Right renal pelvis (tissue), 4 donors: ENCODE measurements around the gene MYO1D. TPM values are rescaled to one million over a fixed set of nuclear protein-coding genes. Genes with fewer than 3 reads are reported as not detected.
"Not testable (repeated sequence)": the region's sequence is repeated elsewhere in the genome, so short reads cannot be mapped to it uniquely, and the experiment has no call there.

ENCODE experiments used
- DNase-seq, 4 donors: peaks; one replicate each; pipeline ENCODE4 v3.0.0-alpha.2; 2013; ENCODE audit warnings: low read depth in 4 of 4, low spot score in 3 of 4, missing footprints in 1 of 4
- polyA plus RNA-seq, 4 donors: library from polyadenylated mRNA; unstranded; fragments of 120-200 nt; gene quantifications; one replicate each; pipeline ENCODE4 v1.2.1, GENCODE V29; 2013; ENCODE audit not compliant: insufficient read length in 4 of 4

MYO1D gene
- polyA plus RNA-seq = 10 to 100 TPM; 28.6 to 33.3 (median 29.4) TPM

DNA sequence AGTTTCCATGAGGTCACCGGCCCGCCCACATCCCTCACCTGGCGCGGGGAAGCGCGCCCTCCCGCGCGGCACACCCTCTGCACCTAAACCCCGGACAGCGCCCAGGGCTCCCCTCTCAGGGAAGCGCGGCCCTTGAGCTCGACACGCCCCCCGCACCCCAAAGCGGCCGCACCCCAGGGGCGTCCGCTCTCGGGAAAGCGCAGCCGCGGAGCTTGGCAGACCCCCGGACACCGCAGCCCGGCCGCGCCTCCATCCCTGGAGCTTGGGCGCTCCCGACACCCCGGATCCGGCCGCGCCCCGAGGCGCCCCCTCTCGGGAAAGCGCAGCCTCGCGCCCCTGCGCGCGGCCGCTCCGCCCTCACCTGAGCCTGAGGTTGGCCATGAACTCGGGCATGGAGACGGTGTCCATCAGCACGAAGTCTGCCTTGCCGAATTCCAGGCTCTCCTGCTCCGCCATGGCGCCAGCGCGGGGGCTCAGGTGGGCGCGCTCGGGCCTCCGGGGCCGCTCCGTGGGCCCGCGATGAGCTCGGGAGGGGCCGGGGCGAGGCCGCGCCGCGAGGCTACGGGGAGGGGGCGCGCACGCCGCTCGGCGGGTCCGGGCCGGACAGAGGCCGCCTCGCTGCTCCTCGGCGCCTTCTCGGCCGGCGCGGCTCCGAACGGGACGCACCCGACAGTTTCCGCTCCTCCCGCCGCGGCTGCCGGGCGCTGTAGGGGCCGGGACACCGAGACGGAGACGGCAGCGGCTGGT lies at the start of gene MYO1D:
Gene MYO1D, minus strand, starts transcription at position 708 of the 747 bp plus-strand sequence. Its CDS starts 252 bp downstream, at position 456.
- peak in 2 of 4 donors; percentile 30 to 51 for DNase-seq

DNA sequence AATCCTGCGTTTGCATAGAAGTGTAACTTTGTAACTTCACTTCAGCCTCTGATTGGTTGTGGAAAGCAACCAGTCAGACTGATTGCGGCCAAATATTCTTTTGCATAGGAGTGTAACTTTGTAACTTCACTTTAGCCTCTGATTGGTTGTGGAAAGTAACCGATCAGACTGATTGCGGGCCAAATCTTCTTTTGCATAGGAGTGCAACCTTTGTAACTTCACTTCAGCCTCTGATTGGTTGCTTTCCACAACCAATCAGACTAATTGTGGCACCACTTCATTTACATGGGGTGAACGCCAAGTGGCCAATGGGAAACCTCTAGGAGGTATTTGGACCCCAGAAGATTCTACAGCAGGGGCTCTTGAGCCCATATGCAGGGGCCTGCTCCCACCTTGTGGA lies 49.3 kb upstream of the MYO1D start:
- no peak for DNase-seq

DNA sequence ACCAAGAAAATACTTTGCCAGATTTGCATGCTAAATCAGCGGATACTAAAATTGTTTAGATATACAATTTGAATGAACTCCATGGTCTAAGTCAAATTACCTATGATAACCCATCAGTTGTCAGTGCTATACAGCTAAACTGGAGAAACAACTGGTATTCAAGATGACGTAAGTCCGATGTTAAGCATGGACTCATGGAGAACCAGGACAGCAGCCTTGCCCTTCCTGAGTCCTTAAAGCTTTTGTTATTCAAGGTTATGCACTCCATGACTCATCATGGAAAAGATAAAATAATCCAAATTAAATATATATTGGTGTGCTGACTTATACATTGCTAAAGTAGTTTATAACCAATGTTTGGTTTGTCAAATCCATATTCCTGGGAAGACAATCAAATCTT lies 47.0 kb upstream of the MYO1D start:
- not testable (repeated sequence) for DNase-seq

DNA sequence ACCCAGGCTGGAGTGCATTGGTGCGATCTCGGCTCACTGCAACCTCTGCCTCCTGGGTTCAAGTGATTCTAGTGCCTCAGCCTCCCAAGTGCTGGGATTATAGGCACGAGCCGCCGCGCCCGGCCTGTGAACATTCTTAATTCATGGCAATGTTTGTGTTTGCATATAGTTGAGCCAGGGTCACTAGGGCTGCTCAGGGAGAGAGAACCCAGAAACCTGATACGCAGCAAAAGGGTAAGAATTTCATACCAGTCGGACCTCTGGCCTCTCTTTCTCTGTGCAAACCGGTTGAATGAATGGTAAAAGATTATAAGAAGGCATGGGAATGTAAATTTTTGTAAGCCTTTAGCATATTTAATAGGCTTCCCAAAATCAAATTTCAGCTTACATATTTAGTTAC lies 44.1 kb upstream of the MYO1D start:
- no peak for DNase-seq

DNA sequence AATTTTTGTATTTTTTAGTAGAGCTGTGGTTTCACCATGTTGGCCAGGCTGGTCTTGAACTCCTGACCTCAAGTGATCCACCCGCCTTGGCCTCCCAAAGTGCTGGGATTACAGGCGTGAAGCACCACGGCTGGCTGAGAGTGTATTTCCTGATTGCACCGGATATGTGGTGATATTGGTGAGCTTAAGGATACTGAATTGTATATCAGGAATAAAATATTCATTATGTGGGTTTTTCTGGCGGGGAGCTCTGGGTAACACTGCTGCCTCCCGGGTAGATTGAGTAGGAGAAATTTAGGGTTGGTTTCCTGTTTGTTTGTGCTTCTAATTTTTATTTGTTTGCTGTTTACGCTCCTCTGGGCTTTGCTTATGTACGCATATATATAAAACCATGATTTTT lies 43.4 kb upstream of the MYO1D start:
- no peak for DNase-seq

DNA sequence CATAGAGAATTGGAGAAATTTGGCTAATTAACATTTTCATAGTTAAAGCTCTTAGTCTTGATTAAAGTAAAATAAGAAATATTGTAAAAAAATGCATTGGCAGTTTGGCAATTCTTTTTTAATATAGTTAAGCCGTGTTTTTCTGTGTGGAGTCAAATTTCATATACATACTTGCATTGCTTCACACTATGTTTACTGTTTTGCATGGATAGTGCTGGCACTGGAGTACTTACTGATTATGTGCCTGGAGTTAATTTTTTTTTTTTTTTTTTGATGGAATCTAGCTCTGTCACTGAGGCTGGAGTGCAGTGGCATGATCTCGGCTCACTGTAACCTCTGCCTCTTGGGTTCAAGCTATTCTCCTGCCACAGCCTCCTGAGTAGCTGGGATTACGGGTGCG lies 43.0 kb upstream of the MYO1D start:
- not testable (repeated sequence) for DNase-seq

DNA sequence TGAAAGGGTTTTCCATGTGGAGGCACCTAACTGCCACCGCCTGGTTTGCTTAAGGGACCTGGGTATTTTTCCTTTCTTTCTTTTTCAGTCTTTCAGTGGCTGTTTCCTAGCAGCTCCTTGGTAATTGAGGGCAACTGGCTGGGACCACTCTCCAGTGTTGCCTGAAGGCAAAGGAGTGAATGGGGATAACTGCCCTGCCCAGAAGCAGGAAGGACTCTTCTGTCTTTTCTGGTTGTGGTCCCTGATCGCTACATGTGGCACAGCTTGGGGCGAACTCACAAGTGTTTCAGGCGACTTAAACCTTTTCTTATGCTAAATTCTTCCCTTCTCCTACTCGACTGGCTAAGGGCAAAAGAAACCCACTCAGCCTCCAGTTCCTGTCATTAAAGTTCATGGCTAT lies 40.9 kb upstream of the MYO1D start:
- DNase-seq = no peak

DNA sequence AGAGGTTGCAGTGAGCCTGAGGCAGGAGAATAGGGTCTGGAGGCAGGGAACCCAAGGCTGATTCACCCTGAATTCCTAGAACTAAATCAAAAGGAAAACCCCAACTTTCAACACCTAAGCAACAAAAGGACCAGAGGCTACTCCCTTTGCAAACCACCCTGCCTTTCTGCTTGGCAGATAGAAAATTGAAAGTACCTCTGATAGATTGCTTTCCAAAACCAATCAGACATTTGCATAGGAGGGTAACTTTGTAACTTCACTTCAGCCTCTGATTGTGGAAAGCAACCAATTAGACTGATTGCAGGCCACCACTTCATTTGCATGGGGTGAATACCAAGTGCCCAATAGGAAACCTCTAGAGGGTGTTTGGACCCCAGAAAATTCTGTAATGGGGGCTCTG lies 40.2 kb upstream of the MYO1D start:
- no peak for DNase-seq

DNA sequence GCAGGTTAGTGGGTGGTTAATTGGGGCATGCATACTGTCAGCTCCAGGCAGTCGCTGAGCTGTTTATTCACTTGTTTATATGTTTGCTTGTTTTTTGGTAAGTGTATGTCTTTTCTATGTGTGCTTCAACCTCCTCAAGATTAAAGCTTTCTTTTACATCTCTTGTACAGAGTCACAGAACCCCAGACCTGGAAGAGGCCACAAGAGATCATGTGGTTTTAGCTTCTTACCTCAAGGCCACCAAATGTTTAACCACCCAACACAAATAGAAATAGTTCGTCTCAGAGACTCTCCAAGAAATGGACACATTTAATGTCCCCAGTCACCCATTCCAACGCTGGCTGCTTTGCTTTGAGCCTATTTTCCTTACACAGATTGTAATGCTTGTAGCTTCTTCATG lies 39.2 kb upstream of the MYO1D start:
- no peak for DNase-seq

DNA sequence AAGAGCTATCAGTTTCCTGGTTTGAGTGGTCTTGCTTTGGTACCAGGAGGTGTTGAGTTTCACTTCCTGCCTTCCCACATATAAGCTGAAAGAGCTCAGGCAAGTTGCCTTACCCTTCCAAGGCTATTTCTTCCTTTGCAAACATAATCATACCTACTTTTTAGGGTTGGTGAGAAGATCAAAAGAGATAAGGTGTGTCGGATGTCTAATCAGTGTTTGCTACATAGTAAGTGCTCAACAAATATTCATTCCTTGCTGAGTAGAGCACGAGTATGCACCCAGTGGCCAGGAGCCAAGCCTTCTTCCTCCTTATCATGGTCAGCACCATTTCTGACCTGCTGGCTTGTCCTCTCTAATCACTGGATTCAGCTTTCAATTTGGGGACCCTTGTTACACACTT lies 38.3 kb upstream of the MYO1D start:
- DNase-seq = no peak

DNA sequence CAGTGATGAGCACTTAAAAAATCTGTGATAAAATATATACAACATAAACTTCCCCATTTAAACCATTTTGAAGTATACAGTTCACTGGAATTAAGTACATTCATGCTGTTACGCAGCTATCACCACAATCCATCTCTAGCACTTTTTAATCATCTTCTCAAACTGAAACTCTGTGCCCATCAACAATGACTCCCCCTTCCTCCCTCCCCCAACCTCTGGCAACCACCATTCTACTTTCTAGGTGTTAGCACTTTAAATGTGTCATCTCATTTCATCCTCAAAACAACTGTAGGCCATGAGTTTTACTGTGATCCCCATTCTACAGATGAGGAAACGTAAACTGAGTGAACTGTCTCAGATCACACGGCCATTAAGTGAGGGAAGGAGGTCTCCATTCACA lies 37.3 kb upstream of the MYO1D start:
- no peak for DNase-seq

DNA sequence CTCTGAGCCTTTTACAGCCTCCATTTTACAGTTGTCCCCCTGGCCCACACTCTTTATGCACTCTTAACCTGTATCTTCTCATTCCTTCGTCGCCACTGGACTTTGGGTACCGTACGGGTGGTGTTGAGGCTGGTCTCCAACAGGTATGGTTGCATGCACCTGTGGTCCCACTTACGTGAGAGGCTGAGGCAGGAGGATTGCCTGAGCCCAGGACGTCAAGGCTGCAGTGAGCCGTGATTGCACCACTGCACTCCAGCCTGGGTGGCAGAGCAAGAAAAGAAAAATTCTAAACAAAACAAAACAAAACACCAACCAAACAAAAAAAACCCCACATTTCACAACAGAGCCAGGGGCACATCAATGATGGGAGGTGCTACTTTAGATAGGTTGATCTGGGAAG lies 36.7 kb upstream of the MYO1D start:
- DNase-seq = no peak

DNA sequence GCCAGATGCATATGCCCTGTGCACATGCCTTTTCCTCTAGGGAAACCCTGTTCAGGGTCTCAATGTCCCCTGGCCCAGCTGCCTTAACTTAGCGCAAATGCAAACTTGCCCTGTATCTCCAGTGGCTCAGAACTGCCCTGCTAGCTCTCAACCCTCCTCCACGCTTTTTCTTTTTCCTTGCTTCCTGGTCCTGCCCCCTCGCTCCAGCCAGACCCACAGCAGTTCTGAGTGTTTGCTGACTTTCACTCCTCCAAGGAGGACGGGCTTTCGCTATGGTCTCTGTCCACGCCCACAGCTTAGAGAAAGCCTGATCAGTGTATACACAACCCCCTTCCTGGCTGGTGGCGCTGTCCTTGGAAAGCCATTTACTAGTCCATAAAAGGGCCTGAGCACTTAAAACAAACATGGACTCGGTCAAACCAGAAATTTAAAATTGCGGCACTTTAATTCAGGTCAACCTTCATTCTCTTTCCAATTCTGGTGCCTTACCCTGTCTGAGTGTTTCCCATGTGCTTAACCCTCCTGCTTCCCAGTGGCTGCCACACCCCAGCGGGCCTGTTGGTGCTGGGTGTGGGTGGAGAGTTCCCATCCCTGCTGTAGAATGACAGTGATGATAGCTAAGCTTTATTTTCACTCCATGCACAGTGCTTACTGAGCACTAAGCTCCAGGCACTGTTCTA lies 35.4 kb upstream of the MYO1D start:
- DNase-seq = peak in 2 of 4 donors; percentile 33 to 50

DNA sequence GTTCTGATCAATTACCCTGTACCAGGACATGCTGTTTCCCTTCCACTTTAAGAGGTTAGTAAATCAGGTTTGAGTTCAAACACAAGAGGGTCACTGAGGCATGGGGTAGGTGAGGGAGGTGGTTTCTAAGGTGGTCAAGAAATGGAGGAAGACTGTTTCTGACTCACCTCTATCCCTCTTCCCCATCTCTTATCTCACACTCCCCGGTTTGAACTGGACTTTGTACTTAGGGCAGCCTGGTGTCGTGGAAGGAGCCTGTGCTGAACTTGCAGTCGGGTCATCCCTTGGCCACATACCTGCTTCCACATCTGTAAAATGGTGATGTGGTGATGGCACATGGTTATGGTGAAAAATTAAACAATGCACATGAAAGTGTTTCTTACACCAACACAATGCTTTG lies 33.8 kb upstream of the MYO1D start:
- DNase-seq = no peak

DNA sequence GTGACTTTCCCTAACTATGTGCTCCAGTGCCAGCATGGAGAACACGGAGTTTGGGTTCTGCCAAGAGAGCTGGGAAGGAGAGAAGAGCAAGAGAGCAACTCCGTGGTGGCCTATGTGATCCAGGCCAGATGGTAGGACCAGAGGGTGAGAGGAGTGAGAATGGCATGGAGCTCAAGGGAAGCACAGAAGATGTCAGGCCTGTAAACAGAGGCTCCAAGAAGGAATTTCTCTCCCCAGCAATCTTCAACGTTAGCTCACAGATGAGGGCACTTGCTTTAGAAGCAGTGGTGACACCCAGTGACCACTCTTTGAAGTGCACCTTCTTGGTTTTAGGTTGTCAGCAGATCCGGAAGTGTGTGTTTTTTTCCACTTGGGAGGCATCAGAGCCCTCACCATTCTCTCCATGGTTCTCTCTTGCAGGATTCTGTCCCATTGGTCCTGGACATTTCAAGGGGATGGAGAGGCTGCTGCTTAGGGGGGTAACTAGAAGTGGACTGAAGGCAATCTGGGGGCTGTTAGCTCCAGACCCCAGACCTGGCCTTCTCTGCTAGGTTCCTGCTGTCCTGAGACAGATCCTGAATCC lies 33.0 kb upstream of the MYO1D start:
- DNase-seq = peak in 3 of 4 donors; percentile 50 to 76 (median 65)

DNA sequence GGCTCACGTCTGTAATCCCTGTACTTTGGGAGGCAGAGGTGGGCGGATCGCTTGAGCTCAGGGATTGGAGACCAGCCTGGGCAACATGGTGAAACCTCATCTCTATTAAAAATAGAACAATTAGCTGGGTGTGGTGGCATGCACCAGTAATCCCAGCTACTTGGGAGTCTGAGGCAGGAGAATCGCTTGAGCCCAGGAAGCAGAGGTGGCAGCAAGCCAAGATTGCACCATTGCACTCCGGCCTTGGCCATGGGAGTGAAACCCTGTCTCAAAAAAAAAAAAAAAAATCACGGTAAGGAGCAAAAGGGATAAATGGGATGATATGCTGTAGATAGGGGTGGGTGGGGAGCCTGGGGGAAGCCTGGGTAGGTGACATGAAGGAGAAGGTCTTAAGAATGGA lies 30.7 kb upstream of the MYO1D start:
- no peak for DNase-seq

DNA sequence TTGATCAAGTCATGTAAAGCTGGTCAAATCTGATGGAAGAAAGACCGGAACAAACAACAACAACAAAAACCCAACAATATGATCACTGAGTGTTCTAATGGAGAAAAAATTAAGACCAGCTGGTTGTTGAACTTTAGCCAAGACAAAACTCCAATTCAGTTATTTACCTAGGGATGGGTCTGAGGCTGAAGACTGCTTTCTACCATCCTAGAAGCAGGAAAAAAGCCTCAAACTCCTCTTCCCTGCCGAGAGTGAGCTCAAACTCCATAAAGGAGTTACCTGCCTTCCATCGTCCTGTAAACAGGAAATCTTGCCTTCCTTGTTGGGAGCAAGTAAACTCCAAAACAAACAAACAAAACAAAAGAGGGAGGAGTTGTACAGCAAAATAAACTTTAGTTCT lies 28.0 kb upstream of the MYO1D start:
- DNase-seq = no peak

DNA sequence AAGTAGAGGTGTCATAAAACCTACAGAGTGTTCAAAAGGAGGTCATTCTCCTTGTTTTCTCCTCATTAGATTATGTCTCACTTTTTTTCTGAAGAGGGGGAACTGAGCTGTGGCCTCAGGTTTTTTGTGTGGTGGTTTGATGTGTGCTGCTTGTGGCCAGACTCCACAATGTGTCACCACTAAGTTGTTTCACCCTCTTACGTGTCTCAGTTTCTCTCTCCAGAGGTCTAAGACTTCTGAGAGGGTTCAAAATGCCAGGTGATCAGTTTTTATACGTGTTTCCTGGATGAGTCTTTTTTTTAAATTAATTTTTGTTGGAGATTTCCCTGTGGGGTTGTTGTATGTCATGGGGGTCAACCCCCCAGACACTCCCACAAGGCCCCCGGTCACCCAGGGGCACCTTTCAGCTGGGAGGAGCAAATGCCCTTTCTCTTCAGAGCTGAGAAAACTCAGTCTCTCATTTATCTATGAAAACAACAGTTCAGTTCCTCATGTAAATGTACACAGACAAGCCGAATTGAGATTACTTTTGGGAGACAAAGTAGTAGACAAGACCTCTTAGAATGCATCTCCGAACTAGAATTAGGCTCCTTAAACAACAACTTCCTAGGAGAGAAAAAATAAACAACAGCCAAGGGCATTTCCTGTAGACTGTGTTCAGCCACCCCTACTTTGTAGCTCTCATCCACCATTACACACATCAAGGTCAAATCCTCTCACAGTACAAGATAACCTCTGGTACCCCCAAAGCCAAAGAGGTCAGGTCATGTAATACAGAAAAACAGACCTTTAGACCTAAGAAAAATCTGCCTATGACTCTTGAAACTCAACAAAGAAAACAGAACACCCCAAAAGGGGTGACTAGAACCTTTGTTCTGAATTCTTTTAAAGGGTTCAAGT lies 27.1 kb upstream of the MYO1D start:
- DNase-seq = no peak

DNA sequence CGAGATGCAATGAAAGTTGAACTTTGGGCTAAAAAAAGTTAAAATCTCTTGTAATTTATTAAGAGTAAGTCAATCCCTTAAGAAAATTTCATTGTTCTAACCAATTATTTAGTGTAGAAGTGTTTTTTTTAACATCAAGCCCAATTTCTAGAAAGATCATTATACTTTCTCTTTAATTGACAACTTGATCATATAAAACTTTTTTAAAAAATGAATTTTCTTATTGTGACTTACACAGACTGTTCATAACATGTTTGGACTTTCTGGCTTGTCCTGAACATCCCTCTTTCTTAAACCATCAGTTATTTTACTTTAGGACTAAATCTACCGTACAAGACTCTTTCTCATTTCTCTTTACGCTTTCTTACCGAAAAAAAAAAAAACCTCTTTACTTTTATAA lies 24.8 kb upstream of the MYO1D start:
- DNase-seq = no peak

DNA sequence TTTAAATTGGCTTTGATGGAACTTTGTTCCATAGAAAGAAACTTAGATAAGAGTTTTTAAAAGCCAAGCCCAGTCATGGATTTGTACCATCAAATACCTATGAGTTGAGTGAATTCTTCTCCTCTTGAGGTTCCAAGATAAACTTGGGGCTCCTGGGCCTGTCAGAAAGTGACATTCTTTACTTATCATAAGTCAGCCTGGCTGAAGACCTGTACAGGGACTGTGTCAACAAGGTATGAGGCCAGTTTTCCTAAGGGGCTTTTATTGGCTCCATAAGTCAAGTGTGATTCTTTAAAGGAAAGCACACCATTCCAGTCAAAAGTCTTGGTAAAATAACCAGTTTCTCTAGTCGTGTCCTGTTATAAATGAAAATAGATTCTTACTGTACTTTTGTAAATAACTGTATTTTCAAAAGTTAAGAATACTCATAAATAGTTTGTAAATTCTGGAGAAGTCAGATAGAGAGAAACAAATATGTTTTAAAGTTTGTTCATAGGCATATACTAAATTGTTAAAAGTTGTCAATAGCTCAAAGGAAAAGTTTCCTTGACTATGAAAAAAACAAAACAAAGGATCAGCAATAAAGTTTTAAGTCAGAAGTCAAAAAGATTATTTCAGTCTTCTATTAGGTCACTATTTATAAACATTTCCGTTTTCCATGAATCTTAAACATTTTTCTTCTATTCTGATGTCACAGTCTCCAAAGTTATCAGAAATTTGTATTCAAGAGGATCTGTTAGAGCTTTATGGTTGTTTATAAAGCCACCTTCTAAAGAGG lies 22.5 kb upstream of the MYO1D start:
- no peak for DNase-seq
